ENCODE data around the gene KRTAP10-11.
A peak's percentile ranks its signal among the peaks of the same experiment; 100 is the strongest.

KRTAP10-11 gene

DNA sequence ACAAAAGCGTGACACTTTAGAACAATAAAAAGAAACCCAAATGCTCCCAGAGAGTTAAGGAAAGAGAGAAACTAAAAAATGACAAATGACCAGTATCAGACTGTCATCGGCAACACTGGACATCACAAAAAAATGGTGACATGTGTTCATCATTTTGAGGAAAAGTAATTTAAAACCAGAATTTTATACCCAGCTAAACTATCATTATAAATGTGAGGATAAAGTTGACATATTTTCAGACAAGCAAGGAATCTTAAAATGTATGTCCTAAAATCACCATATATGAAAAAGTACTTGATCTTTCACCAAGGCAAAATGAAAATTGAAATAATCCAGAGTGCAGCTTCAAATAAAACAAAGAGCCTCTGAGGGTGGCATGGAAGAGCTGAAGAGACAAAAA lies 1.3 kb upstream of the KRTAP10-11 start:
- TF ChIP-seq MYC (IDR thresholded peaks at IDR 0.05; ENCODE audit: low read depth, low read length): no peak
- TF ChIP-seq, protein P1, sequence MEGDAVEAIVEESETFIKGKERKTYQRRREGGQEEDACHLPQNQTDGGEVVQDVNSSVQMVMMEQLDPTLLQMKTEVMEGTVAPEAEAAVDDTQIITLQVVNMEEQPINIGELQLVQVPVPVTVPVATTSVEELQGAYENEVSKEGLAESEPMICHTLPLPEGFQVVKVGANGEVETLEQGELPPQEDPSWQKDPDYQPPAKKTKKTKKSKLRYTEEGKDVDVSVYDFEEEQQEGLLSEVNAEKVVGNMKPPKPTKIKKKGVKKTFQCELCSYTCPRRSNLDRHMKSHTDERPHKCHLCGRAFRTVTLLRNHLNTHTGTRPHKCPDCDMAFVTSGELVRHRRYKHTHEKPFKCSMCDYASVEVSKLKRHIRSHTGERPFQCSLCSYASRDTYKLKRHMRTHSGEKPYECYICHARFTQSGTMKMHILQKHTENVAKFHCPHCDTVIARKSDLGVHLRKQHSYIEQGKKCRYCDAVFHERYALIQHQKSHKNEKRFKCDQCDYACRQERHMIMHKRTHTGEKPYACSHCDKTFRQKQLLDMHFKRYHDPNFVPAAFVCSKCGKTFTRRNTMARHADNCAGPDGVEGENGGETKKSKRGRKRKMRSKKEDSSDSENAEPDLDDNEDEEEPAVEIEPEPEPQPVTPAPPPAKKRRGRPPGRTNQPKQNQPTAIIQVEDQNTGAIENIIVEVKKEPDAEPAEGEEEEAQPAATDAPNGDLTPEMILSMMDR (IDR thresholded peaks at IDR 0.05; ENCODE audit: low read depth, low read length): no peak
- TF ChIP-seq, protein P2, sequence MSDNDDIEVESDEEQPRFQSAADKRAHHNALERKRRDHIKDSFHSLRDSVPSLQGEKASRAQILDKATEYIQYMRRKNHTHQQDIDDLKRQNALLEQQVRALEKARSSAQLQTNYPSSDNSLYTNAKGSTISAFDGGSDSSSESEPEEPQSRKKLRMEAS (IDR thresholded peaks at IDR 0.05; ENCODE audit: low read depth, low read length): no peak
- no peak for TF ChIP-seq POLR2A (IDR thresholded peaks at IDR 0.05; ENCODE audit: extremely low read depth, insufficient read length)
- DNase-seq (ENCODE audit: low read depth): no peak
- H3K4me3 ChIP-seq (ENCODE audit: low read depth, low read length): no peak overlapping the region

DNA sequence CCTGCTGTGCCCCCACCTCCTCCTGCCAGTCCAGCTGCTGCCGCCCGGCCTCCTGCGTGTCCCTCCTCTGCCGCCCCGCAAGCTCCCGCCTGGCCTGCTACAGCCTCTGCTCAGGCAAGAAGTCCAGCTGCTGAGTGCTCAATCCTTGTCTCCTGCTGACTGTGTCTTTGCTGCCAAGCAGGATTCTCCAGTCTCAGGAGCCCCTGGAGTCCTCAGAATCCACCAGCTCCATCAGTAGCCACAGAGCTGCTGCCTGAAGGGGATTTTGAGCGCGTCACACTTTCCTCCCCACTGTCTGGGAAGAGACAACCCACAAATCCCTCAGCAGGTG lies 973 bp downstream of the KRTAP10-11 start:
- TF ChIP-seq MYC (IDR thresholded peaks at IDR 0.05; ENCODE audit: low read depth, low read length) (no peak), POLR2A (IDR thresholded peaks at IDR 0.05; ENCODE audit: extremely low read depth, insufficient read length) (no peak)
- TF ChIP-seq, protein P1 (IDR thresholded peaks at IDR 0.05; ENCODE audit: low read depth, low read length): no peak
- TF ChIP-seq, protein P2 (IDR thresholded peaks at IDR 0.05; ENCODE audit: low read depth, low read length): no peak
- no peak overlapping the region for H3K4me3 ChIP-seq (ENCODE audit: low read depth, low read length)
- DNase-seq (ENCODE audit: low read depth): no peak

DNA sequence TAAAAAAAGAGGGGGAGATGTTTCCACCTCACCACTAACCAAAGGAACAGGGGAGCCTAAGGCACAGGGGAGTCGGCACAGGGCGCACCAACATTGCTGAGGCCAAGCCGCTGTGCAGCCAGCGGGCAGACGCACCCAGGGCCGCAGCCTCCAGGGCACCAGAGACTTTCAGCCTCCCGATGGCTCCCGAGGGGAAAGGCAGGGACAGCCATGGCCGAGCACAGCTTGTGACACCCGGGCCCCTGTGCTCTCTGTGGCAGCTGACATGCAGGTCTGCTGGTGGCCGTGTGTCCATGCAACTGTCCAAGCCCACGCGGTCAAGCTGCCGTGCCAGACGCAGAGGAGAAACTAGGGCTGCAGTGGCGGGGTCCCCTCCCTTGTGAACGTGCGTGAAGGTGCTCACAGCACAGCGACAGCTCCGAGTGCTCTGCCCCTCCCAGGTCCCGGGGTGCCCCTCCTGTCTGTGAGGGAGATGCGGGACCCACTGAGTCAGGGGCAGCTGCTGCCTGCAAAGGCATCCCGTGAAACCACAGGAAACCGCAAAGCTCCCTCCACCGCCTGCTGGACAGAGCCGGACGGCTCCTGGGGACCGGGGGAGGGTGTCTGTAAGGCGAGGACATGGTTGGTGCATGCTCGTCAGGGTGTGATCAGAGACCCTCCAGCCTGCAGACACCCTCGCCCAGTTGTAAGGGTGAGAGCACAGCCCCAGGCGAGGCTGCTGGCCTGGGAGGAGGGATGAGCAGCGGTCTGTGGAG lies 2.5 kb downstream of the KRTAP10-11 start:
- H3K4me3 ChIP-seq (ENCODE audit: low read depth, low read length): no peak overlapping the region
- peak; percentile 17 for TF ChIP-seq MYC (IDR thresholded peaks at IDR 0.05; ENCODE audit: low read depth, low read length)
- TF ChIP-seq, protein P2 (IDR thresholded peaks at IDR 0.05; ENCODE audit: low read depth, low read length): no peak; the same call in 1 of the 2 replicates
- peak; percentile 90 for DNase-seq (ENCODE audit: low read depth)

DNA sequence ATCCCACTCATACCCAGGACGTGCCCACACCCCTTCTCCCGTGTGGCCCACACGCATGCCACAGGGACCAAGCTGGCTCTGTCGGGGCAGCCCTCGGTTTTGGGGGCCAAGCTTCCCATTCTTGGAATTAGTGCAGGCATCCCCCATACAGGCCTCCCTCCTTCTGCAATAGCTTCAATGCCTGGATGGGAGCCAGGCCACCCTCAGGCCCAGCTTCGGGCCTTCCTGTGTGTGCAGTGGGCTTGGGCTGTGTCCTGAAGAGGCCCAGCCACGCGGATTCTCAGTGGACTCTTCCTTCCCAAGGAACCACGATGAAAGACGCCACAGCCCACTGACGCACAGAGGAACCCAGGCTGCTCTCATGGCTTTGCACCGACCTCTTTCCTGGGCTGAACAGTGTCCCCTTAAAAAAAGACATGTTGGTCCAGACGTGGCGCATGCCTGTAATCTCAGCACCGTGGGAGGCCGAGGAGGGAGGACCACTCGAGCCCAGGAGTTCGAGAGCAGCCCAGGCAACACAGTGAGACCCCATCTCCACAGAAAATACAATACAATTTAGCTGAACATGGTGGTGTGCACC lies 3.4 kb downstream of the KRTAP10-11 start:
- DNase-seq (ENCODE audit: low read depth): no peak
- TF ChIP-seq POLR2A (IDR thresholded peaks at IDR 0.05; ENCODE audit: extremely low read depth, insufficient read length) (no peak), MYC (IDR thresholded peaks at IDR 0.05; ENCODE audit: low read depth, low read length) (no peak)
- TF ChIP-seq, protein P1 (IDR thresholded peaks at IDR 0.05; ENCODE audit: low read depth, low read length): no peak
- TF ChIP-seq, protein P2 (IDR thresholded peaks at IDR 0.05; ENCODE audit: low read depth, low read length): no peak
- H3K4me3 ChIP-seq (ENCODE audit: low read depth, low read length): no peak overlapping the region

DNA sequence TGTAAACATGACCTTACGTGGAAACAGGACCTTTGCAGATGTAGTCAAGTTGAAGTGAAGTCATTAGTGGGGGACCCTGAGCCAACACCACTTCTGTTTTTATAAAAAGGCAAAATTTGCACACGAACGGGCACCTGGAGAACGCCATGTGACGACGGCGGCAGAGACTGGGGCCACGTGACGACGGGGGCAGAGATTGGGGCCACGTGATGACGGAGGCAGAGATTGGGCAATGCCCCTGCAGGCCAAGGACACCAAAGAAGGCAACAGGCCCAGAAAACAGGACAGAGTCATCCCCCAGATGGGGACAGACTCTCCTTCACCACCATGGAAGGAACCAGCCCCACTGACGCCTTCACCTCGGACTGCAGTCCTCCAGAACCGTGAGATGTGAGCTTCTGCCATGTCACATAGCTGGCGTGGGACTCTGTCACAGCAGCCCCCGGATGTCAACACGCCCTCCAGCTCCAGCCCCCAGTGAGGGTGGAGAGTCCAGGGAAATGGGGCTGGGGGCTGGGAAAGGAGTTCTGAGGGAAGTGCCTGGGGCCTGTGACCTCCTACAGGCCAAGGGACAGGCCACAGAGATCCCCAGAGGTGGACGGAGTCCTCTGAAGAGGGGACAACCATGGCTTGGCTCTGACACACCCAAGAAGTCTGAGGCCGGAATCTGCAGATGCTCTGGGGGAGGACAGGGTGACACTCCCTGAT lies 4.2 kb downstream of the KRTAP10-11 start:
- H3K4me3 ChIP-seq (ENCODE audit: low read depth, low read length): no peak overlapping the region
- TF ChIP-seq, protein P1 (IDR thresholded peaks at IDR 0.05; ENCODE audit: low read depth, low read length): no peak
- TF ChIP-seq POLR2A (IDR thresholded peaks at IDR 0.05; ENCODE audit: extremely low read depth, insufficient read length) (no peak), MYC (IDR thresholded peaks at IDR 0.05; ENCODE audit: low read depth, low read length) (no peak)
- TF ChIP-seq, protein P2 (IDR thresholded peaks at IDR 0.05; ENCODE audit: low read depth, low read length): no peak
- DNase-seq (ENCODE audit: low read depth): no peak
